Measurements from ENCODE around the gene IRGC. TPM values are rescaled to one million over a fixed set of nuclear protein-coding genes. Genes with fewer than 3 reads are reported as not detected.

Gene IRGC
- not detected for total RNA-seq
- polyA plus RNA-seq: not detected
- long read RNA-seq, donor 1: 0 reads
- long read RNA-seq, donor 2: 0 reads

GRCh38 chr19:43715776-43716175 lies at the start of gene IRGC:
TSS of gene IRGC (plus strand) at chr19:43716076. CDS start at chr19:43718559, 2,483 bp downstream.
- Histone ChIP-seq H3K27ac (no peak within 1 kb of the TSS), H3K9me3 (no peaks in the 10 kb centered on the region), H3K36me3 (ENCODE audit: insufficient read depth in 1 of 2, low read depth in 1 of 2) (no peaks in the 10 kb centered on the region), H3K4me3 (no peak within 1 kb of the TSS), H3K27me3 (ENCODE audit: insufficient read depth in 3 of 3, low read length in 2 of 3) (peaks cover 0 to 3% (median 0%) of the 10 kb centered on the region in 3 donors), H3K4me1 (no peaks in the 10 kb centered on the region)
- WGBS, 3 donors: 56 to 78% (median 59%) methylated on average over 4 of the region's 4 CpGs
- no peak for DNase-seq
- intact Hi-C loops (cut with DNase I): no loop called here
- no peak for TF ChIP-seq CTCF (IDR thresholded peaks at IDR 0.05)
- ATAC-seq: no peak

GRCh38 chr19:43667126-43667875 lies 48.6 kb upstream of the IRGC start:
- Histone ChIP-seq H3K4me1 (peaks cover 4% of the 10 kb centered on the region), H3K4me3 (peak overlapping the region; percentile 68), H3K36me3 (ENCODE audit: insufficient read depth in 1 of 2, low read depth in 1 of 2) (no peaks in the 10 kb centered on the region), H3K27ac (no peak overlapping the region), H3K9me3 (no peaks in the 10 kb centered on the region), H3K27me3 (ENCODE audit: insufficient read depth in 3 of 3, low read length in 2 of 3) (peaks cover 0 to 53% (median 6%) of the 10 kb centered on the region in 3 donors)
- ATAC-seq (no peak), DNase-seq (peak; percentile 15 to 54)
- WGBS, 3 donors: 52 to 60% (median 55%) methylated on average over 26 of the region's 26 CpGs
- intact Hi-C loops (cut with DNase I): no loop called here
- TF ChIP-seq CTCF (IDR thresholded peaks at IDR 0.05): no peak

- H3K4me1 ChIP-seq: peaks cover 4% of the 10 kb centered on the region
- H3K27ac ChIP-seq: no peak overlapping the region
- no peaks in the 10 kb centered on the region for H3K36me3 ChIP-seq (ENCODE audit: insufficient read depth in 1 of 2, low read depth in 1 of 2)
- H3K9me3 ChIP-seq: no peaks in the 10 kb centered on the region
- intact Hi-C loops (cut with DNase I): no loop called here
- no peak for ATAC-seq
- DNase-seq: no peak
- no peak for TF ChIP-seq CTCF (IDR thresholded peaks at IDR 0.05)
- H3K27me3 ChIP-seq (ENCODE audit: insufficient read depth in 3 of 3, low read length in 2 of 3): peaks cover 0 to 53% (median 6%) of the 10 kb centered on the region in 3 donors
- peak overlapping the region; percentile 68 for H3K4me3 ChIP-seq
- 7 to 10% (median 10%) methylated on average over 29 of the region's 29 CpGs for WGBS, 3 donors
Observed at GRCh38 chr19:43667876-43668405, 47.9 kb upstream of the IRGC start.

- no peak for TF ChIP-seq CTCF (IDR thresholded peaks at IDR 0.05)
- intact Hi-C loops (cut with DNase I): no loop called here
Observed at GRCh38 chr19:43668406-43669109, 47.3 kb upstream of the IRGC start.

More at GRCh38 chr19:43668406-43669109, 47.3 kb upstream of the IRGC start:
- DNase-seq (peak; percentile 96 to 97), ATAC-seq (peak; percentile 87 to 91 (median 88))
- H3K27me3 ChIP-seq (ENCODE audit: insufficient read depth in 3 of 3, low read length in 2 of 3): peaks cover 0 to 53% (median 6%) of the 10 kb centered on the region in 3 donors
- H3K9me3 ChIP-seq: no peaks in the 10 kb centered on the region
- peak overlapping the region; percentile 80 for H3K27ac ChIP-seq
- H3K36me3 ChIP-seq (ENCODE audit: insufficient read depth in 1 of 2, low read depth in 1 of 2): no peaks in the 10 kb centered on the region
- H3K4me1 ChIP-seq: peaks cover 4% of the 10 kb centered on the region
- peak overlapping the region; percentile 68 for H3K4me3 ChIP-seq
- 1% methylated on average over 44 of the region's 44 CpGs for WGBS, 3 donors
